OCI-LY1 (cell line): Measurements from ENCODE around the gene ETFDH.
"Not testable (repeated sequence)": the region's sequence is repeated elsewhere in the genome, so short reads cannot be mapped to it uniquely, and the experiment has no call there.

ENCODE experiments used
- H2AFZ ChIP-seq: fragments of 200-600 bp; sonication (generic), shearing (Covaris generic); 2 replicates; pipeline ENCODE4 v1.6.0; 2014; ENCODE audit warnings: antibody characterized with exemption, mild to moderate bottlenecking, low read length
- H3F3A ChIP-seq: fragments of 200-600 bp; sonication (generic), shearing (Covaris generic); 2 replicates; pipeline ENCODE4 v1.6.0; 2014; ENCODE audit warnings: mild to moderate bottlenecking, antibody characterized with exemption, low read length, moderate library complexity; ENCODE audit not compliant: insufficient read depth
- H3K27ac ChIP-seq: fragments of 200-600 bp; sonication (generic); 2 replicates; pipeline ENCODE4 v1.5.1; 2014; ENCODE audit warnings: low read length, mixed run types, mild to moderate bottlenecking, low read depth; ENCODE audit not compliant: poor library complexity, severe bottlenecking
- H3K27me3 ChIP-seq: fragments of 200-600 bp; sonication (generic); 2 replicates; pipeline ENCODE4 v1.6.0; 2014; ENCODE audit warnings: antibody characterized with exemption, mild to moderate bottlenecking, low read length, moderate library complexity; ENCODE audit not compliant: insufficient read depth
- H3K36me3 ChIP-seq: fragments of 200-600 bp; sonication (generic); 2 replicates; pipeline ENCODE4 v1.6.1; 2014; ENCODE audit warnings: mild to moderate bottlenecking, antibody characterized with exemption, low read length, moderate library complexity, mixed read lengths; ENCODE audit not compliant: insufficient read depth
- H3K4me1 ChIP-seq: fragments of 200-600 bp; sonication (generic); 2 replicates; pipeline ENCODE4 v1.5.1; 2014; ENCODE audit warnings: mild to moderate bottlenecking, low read length, moderate library complexity; ENCODE audit not compliant: insufficient read depth, severe bottlenecking
- H3K4me2 ChIP-seq: fragments of 200-600 bp; sonication (generic), shearing (Covaris generic); 2 replicates; pipeline ENCODE4 v1.6.1; 2014; ENCODE audit warnings: low read length
- H3K4me3 ChIP-seq: fragments of 200-600 bp; sonication (generic); 2 replicates; pipeline ENCODE4 v1.5.1; 2014; ENCODE audit warnings: low read length, low read depth, mild to moderate bottlenecking, mixed read lengths; ENCODE audit not compliant: poor library complexity, severe bottlenecking
- H3K79me2 ChIP-seq: fragments of 200-600 bp; shearing (Covaris generic); 2 replicates; pipeline ENCODE4 v1.6.1; 2016; ENCODE audit warnings: mixed run types, low read length, mixed read lengths; ENCODE audit not compliant: insufficient read depth
- H3K9ac ChIP-seq: fragments of 200-600 bp; sonication (generic), shearing (Covaris generic); 2 replicates; pipeline ENCODE4 v1.6.1; 2014; ENCODE audit warnings: mild to moderate bottlenecking, low read length, mixed read lengths
- H3K9me2 ChIP-seq: fragments of 200-600 bp; sonication (generic), shearing (Covaris generic); 2 replicates; pipeline ENCODE4 v1.6.1; 2014; ENCODE audit warnings: low read depth, mild to moderate bottlenecking, low read length, mixed read lengths
- H3K9me3 ChIP-seq: fragments of 200-600 bp; shearing (Covaris generic); 2 replicates; pipeline ENCODE4 v1.6.1; 2014; ENCODE audit warnings: low read length, mixed read lengths
- H4K20me1 ChIP-seq: fragments of 200-600 bp; sonication (generic), shearing (Covaris generic); 2 replicates; pipeline ENCODE4 v1.6.0; 2016; ENCODE audit warnings: mild to moderate bottlenecking, low read length; ENCODE audit not compliant: insufficient read depth
- CTCF ChIP-seq: fragments of 200-600 bp; sonication (generic), shearing (Covaris generic); IDR thresholded peaks from 2 replicates; pipeline ENCODE4 v1.5.1; 2017; ENCODE audit warnings: mild to moderate bottlenecking, antibody characterized with exemption, low read length, moderate library complexity, mixed read lengths
- EZH2 ChIP-seq: fragments of 200-600 bp; sonication (generic), shearing (Covaris generic); IDR thresholded peaks from 2 replicates; pipeline ENCODE4 v1.8.0; 2017; ENCODE audit warnings: borderline replicate concordance, mixed run types, mild to moderate bottlenecking, antibody characterized with exemption, low read length, moderate library complexity, mixed read lengths

ETFDH gene

GRCh38 chr4:158656439-158656838 lies 15.7 kb upstream of the ETFDH start:
- Histone ChIP-seq H3K79me2 (no peaks in the 10 kb centered on the region), H3K36me3 (no peaks in the 10 kb centered on the region), H4K20me1 (no peaks in the 10 kb centered on the region), H3K27ac (no peak overlapping the region), H2AFZ (no peak overlapping the region), H3K9ac (no peak overlapping the region), H3K27me3 (no peaks in the 10 kb centered on the region), H3K4me1 (no peaks in the 10 kb centered on the region), H3K9me3 (no peaks in the 10 kb centered on the region), H3K9me2 (no peaks in the 10 kb centered on the region), H3F3A (no peaks in the 10 kb centered on the region), H3K4me2 (no peak overlapping the region), H3K4me3 (no peak overlapping the region)
- no peak for TF ChIP-seq EZH2
- no peak for TF ChIP-seq CTCF

GRCh38 chr4:158657291-158657690 lies 14.8 kb upstream of the ETFDH start:
- TF ChIP-seq CTCF: no peak
- TF ChIP-seq EZH2: no peak
- Histone ChIP-seq H3K27me3 (no peaks in the 10 kb centered on the region), H4K20me1 (no peaks in the 10 kb centered on the region), H3K4me3 (no peak overlapping the region), H3K79me2 (no peaks in the 10 kb centered on the region), H2AFZ (no peak overlapping the region), H3K9me2 (no peaks in the 10 kb centered on the region), H3K4me1 (no peaks in the 10 kb centered on the region), H3F3A (no peaks in the 10 kb centered on the region), H3K9ac (no peak overlapping the region), H3K36me3 (no peaks in the 10 kb centered on the region), H3K27ac (no peak overlapping the region), H3K9me3 (no peaks in the 10 kb centered on the region), H3K4me2 (no peak overlapping the region)

GRCh38 chr4:158663255-158663654 lies 8.8 kb upstream of the ETFDH start:
- not testable (repeated sequence) for H3K27ac ChIP-seq, H3K27me3 ChIP-seq, H3F3A ChIP-seq, H3K9me2 ChIP-seq, H3K9me3 ChIP-seq, H4K20me1 ChIP-seq, H3K4me2 ChIP-seq, H2AFZ ChIP-seq, H3K4me1 ChIP-seq, H3K36me3 ChIP-seq, H3K9ac ChIP-seq, H3K4me3 ChIP-seq, H3K79me2 ChIP-seq

- H3K36me3 ChIP-seq, H3K4me1 ChIP-seq, H3K9me3 ChIP-seq, H3K4me2 ChIP-seq, H3K9me2 ChIP-seq, H3K9ac ChIP-seq, H3K27ac ChIP-seq, H2AFZ ChIP-seq, H3K79me2 ChIP-seq, H4K20me1 ChIP-seq, H3K27me3 ChIP-seq, H3F3A ChIP-seq, H3K4me3 ChIP-seq: not testable (repeated sequence)
Observed at GRCh38 chr4:158663707-158664625, 8.1 kb upstream of the ETFDH start.
